ENCODE measurements around the gene FUT1.

FUT1 gene

GRCh38 chr19:48715681-48716171, 36.7 kb downstream of the FUT1 start:
- DNase-seq: no peak

- no peak for DNase-seq
These were observed 37.4 kb downstream of the FUT1 start for GRCh38 chr19:48714759-48715675.

- peak; percentile 95 for DNase-seq
These were observed 38.3 kb downstream of the FUT1 start for GRCh38 chr19:48713864-48714755.

- no peak for DNase-seq
These were observed 39.2 kb downstream of the FUT1 start for GRCh38 chr19:48713041-48713863.

GRCh38 chr19:48711106-48711662, 41.3 kb downstream of the FUT1 start:
- DNase-seq: no peak

- DNase-seq: no peak
These were observed 44.0 kb downstream of the FUT1 start for GRCh38 chr19:48708471-48708870.

- DNase-seq: no peak
These were observed 47.0 kb downstream of the FUT1 start for GRCh38 chr19:48705431-48705830.

GRCh38 chr19:48703316-48703715, 49.1 kb downstream of the FUT1 start:
- no peak for DNase-seq

GRCh38 chr19:48702701-48703100, 49.7 kb downstream of the FUT1 start:
- DNase-seq: no peak

- peak; percentile 51 for DNase-seq
These were observed 54.4 kb downstream of the FUT1 start for GRCh38 chr19:48698046-48698445.

All from GF-D8 (cell line).